Activated B cell treated with CpG ODN at 0.5 μM for 24 hours (primary cell): ENCODE data around the gene ZCCHC3. TPM values are rescaled to one million over a fixed set of nuclear protein-coding genes. Genes with fewer than 3 reads are reported as not detected.

Source experiments
- ATAC-seq: fragments of 200-7000 bp; cut with Tn5 transposase; one replicate; pipeline ENCODE4 v1.10.0; 2021; ENCODE audit warnings: low read depth, mild to moderate bottlenecking, moderate library complexity
- CTCF ChIA-PET: fragments of 350-600 bp; sonication (Branson Sonifier 250); formaldehyde crosslinking; loops from one replicate; lab custom pipeline; 2021; ENCODE audit warnings: antibody characterized with exemption; lab: Charles Lee
- POLR2A ChIA-PET: fragments of 350-600 bp; sonication (Branson Sonifier 250); formaldehyde crosslinking; loops from one replicate; lab custom pipeline; 2021; ENCODE audit warnings: antibody characterized with exemption; lab: Charles Lee
- DNase-seq: peaks from one replicate; pipeline ENCODE4 v3.0.0; 2022
- H3K27ac Mint-ChIP-seq: one replicate; pipeline ENCODE4 v1.8.0; 2020; ENCODE audit warnings: mixed read lengths
- H3K27me3 Mint-ChIP-seq: one replicate; pipeline ENCODE4 v1.8.0; 2021; ENCODE audit warnings: mixed read lengths
- H3K36me3 Mint-ChIP-seq: one replicate; pipeline ENCODE4 v1.8.0; 2021; ENCODE audit warnings: low read depth, mixed read lengths
- H3K4me1 Mint-ChIP-seq: one replicate; pipeline ENCODE4 v1.8.0; 2021; ENCODE audit warnings: mixed read lengths
- H3K4me3 Mint-ChIP-seq: one replicate; pipeline ENCODE4 v1.8.0; 2020; ENCODE audit warnings: mild to moderate bottlenecking, mixed read lengths
- H3K9me3 Mint-ChIP-seq: one replicate; pipeline ENCODE4 v1.8.0; 2020; ENCODE audit warnings: mixed read lengths
- CTCF ChIP-seq: fragments of 200-600 bp; IDR thresholded peaks from one replicate; pipeline ENCODE4 v1.8.0; 2022; ENCODE audit warnings: antibody characterized with exemption, mild to moderate bottlenecking
- intact Hi-C: fragments of 100-400 bp; cut with micrococcal nuclease; formaldehyde crosslinking; loops from one replicate; pipeline ENCODE4 v1.15.1; 2024
- total RNA-seq: library from RNA; stranded (reverse); gene quantifications from 2 replicates; pipeline ENCODE4 v1.2.3, GENCODE V29; 2022

ZCCHC3 gene
- total RNA-seq, 1 donor from 2014 or later: 25.9 TPM

- Mint-ChIP-seq H3K4me1 (peaks cover 1% of the 10 kb centered on the region), H3K4me3 (no peak overlapping the region), H3K9me3 (no peaks in the 10 kb centered on the region), H3K36me3 (peaks cover 15% of the 10 kb centered on the region), H3K27me3 (no peaks in the 10 kb centered on the region), H3K27ac (no peak overlapping the region)
- intact Hi-C loops: no loop called here
- DNase-seq: no peak
- POLR2A ChIA-PET: no interaction called here
- TF ChIP-seq CTCF: no peak
- no peak for ATAC-seq
- CTCF ChIA-PET: interaction anchor here (1.4 kb wide), 1 partner anchor 12 kb away, joined by 4 read pairs; no protein-coding TSS in a partner anchor
These were observed 18.5 kb upstream of the ZCCHC3 start for GRCh38 chr20:278607-279571.

GRCh38 chr20:284172-284571 is 13.2 kb upstream of the ZCCHC3 start:
- ChIA-PET CTCF (no interaction called here), POLR2A (no interaction called here)
- H3K27ac Mint-ChIP-seq: no peak overlapping the region
- no peaks in the 10 kb centered on the region for H3K27me3 Mint-ChIP-seq
- intact Hi-C loops: no loop called here
- no peak overlapping the region for H3K4me3 Mint-ChIP-seq
- H3K36me3 Mint-ChIP-seq: peaks cover 4% of the 10 kb centered on the region
- H3K4me1 Mint-ChIP-seq: no peaks in the 10 kb centered on the region
- ATAC-seq (no peak), DNase-seq (no peak)
- TF ChIP-seq CTCF: no peak
- H3K9me3 Mint-ChIP-seq: no peaks in the 10 kb centered on the region

GRCh38 chr20:286508-286907 is 10.9 kb upstream of the ZCCHC3 start:
- intact Hi-C loops: no loop called here
- Mint-ChIP-seq H3K27ac (no peak overlapping the region), H3K27me3 (no peaks in the 10 kb centered on the region), H3K4me3 (no peak overlapping the region), H3K36me3 (no peaks in the 10 kb centered on the region), H3K4me1 (peaks cover 6% of the 10 kb centered on the region), H3K9me3 (no peaks in the 10 kb centered on the region)
- DNase-seq (no peak), ATAC-seq (no peak)
- TF ChIP-seq CTCF: no peak
- POLR2A ChIA-PET: no interaction called here
- CTCF ChIA-PET: no interaction called here

GRCh38 chr20:288956-289692 is 8.2 kb upstream of the ZCCHC3 start:
- intact Hi-C loops: no loop called here
- ATAC-seq (no peak), DNase-seq (no peak)
- peaks cover 6% of the 10 kb centered on the region for H3K4me1 Mint-ChIP-seq
- H3K27ac Mint-ChIP-seq: no peak overlapping the region
- no peaks in the 10 kb centered on the region for H3K36me3 Mint-ChIP-seq
- H3K9me3 Mint-ChIP-seq: no peaks in the 10 kb centered on the region
- no peak overlapping the region for H3K4me3 Mint-ChIP-seq
- POLR2A ChIA-PET: interaction anchor here (0.7 to 1.3 kb wide), 2 partner anchors 36 to 125 kb away, joined by 3 read pairs; partner anchors contain the start of gene SOX12
- H3K27me3 Mint-ChIP-seq: no peaks in the 10 kb centered on the region
- TF ChIP-seq CTCF: no peak
- CTCF ChIA-PET: no interaction called here

DNA sequence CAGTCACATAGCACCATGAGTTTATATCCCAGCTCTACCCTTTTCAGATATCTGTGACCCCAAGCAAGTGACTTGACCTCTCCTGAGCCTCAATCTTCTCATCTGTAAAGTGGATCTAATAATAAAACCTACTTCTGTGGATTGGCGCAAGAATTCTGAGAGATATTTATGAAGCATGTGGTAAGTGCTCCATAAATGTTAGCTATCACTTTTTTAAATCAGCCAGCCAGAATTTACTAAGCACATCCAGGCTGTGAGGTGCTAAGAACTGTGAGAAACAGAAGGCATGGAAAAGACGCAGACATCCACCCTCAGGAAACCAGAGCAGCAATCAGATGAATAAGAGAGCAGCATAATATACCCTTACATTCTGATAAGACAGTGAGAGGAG is 7.7 kb upstream of the ZCCHC3 start:
- peaks cover 6% of the 10 kb centered on the region for H3K4me1 Mint-ChIP-seq
- DNase-seq (no peak), ATAC-seq (no peak)
- CTCF ChIA-PET: no interaction called here
- no peaks in the 10 kb centered on the region for H3K36me3 Mint-ChIP-seq
- intact Hi-C loops: loop anchor here (1.0 kb wide), 3 partner anchors 9 to 38 kb away; no protein-coding TSS in a partner anchor
- no peak overlapping the region for H3K4me3 Mint-ChIP-seq
- H3K9me3 Mint-ChIP-seq: no peaks in the 10 kb centered on the region
- TF ChIP-seq CTCF: no peak
- no peak overlapping the region for H3K27ac Mint-ChIP-seq
- POLR2A ChIA-PET: interaction anchor here (1.3 kb wide), 1 partner anchor 36 kb away, joined by 3 read pairs; the partner anchor contains the start of gene SOX12
- H3K27me3 Mint-ChIP-seq: no peaks in the 10 kb centered on the region
